ENCODE results near the gene ICE2.

ICE2 gene

GRCh38 chr15:60379185-60379524, 99.8 kb downstream of the ICE2 start:
- H3K27me3 ChIP-seq (ENCODE audit: insufficient read depth, poor library complexity, severe bottlenecking): no peaks in the 10 kb centered on the region
- DNase-seq (ENCODE audit: low read depth in 1 of 2, low spot score in 1 of 2): no peak
- TF ChIP-seq SPI1 (IDR thresholded peaks at IDR 0.05; ENCODE audit: borderline replicate concordance, low read depth) (no peak), GABPA (IDR thresholded peaks at IDR 0.05; ENCODE audit: low read depth) (no peak), CTCF (IDR thresholded peaks at IDR 0.05; ENCODE audit: insufficient read depth, low read length) (no peak), POLR2AphosphoS5 (IDR thresholded peaks at IDR 0.05; ENCODE audit: low read depth) (no peak)
- TF ChIP-seq, protein P1, sequence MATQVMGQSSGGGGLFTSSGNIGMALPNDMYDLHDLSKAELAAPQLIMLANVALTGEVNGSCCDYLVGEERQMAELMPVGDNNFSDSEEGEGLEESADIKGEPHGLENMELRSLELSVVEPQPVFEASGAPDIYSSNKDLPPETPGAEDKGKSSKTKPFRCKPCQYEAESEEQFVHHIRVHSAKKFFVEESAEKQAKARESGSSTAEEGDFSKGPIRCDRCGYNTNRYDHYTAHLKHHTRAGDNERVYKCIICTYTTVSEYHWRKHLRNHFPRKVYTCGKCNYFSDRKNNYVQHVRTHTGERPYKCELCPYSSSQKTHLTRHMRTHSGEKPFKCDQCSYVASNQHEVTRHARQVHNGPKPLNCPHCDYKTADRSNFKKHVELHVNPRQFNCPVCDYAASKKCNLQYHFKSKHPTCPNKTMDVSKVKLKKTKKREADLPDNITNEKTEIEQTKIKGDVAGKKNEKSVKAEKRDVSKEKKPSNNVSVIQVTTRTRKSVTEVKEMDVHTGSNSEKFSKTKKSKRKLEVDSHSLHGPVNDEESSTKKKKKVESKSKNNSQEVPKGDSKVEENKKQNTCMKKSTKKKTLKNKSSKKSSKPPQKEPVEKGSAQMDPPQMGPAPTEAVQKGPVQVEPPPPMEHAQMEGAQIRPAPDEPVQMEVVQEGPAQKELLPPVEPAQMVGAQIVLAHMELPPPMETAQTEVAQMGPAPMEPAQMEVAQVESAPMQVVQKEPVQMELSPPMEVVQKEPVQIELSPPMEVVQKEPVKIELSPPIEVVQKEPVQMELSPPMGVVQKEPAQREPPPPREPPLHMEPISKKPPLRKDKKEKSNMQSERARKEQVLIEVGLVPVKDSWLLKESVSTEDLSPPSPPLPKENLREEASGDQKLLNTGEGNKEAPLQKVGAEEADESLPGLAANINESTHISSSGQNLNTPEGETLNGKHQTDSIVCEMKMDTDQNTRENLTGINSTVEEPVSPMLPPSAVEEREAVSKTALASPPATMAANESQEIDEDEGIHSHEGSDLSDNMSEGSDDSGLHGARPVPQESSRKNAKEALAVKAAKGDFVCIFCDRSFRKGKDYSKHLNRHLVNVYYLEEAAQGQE (IDR thresholded peaks at IDR 0.05; ENCODE audit: insufficient replicate concordance, low read depth): no peak
- H3K4me3 ChIP-seq (replicated peaks; ENCODE audit: insufficient read depth, low read length): no peak overlapping the region
- H3K27ac ChIP-seq (replicated peaks): no peak overlapping the region

DNA sequence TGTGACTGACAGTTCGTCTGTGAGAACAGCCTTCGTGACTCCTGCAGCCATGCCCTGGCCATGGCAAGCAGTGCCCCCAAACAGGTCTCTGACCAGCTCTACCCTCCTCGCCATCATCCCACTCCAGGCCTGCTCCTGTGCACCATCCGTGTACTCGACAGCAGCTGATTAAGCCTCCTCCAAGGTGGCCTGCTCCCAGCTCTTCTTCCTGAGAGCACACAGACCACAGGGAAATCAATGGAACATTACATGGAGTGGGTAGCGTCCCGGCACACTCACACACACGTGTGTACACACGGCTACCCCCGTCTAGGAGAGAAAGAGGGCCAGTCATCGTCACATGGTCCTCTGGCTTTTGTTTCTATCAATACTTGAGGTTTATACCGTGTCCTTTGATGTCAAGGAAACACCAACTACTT, 102.3 kb downstream of the ICE2 start:
- H3K27me3 ChIP-seq (ENCODE audit: insufficient read depth, poor library complexity, severe bottlenecking): no peaks in the 10 kb centered on the region
- DNase-seq (ENCODE audit: low read depth in 1 of 2, low spot score in 1 of 2): no peak

DNA sequence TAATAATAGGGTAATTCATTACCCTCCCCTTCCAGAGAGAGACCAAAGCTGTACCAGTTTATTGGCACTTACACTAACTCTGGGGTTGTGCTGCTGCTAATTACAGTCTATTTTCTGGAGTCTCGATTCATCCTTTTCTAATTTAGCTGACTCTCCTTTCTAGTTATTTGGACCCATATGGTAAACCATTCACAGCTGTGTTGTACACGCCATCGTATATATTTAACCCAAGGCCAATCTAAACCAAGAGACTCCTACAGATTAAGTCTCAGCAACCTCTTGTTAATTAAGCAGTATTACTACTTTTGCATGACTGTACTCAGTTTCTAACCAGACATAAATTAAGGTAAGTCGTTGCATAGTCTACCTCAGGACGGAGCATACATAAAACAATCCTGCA, 103.6 kb downstream of the ICE2 start:
- no peak overlapping the region for H3K4me3 ChIP-seq (replicated peaks; ENCODE audit: insufficient read depth, low read length)
- TF ChIP-seq CTCF (IDR thresholded peaks at IDR 0.05; ENCODE audit: insufficient read depth, low read length): no peak
- no peak for TF ChIP-seq POLR2AphosphoS5 (IDR thresholded peaks at IDR 0.05; ENCODE audit: low read depth)
- no peak for TF ChIP-seq GABPA (IDR thresholded peaks at IDR 0.05; ENCODE audit: low read depth)
- no peak for TF ChIP-seq SPI1 (IDR thresholded peaks at IDR 0.05; ENCODE audit: borderline replicate concordance, low read depth)
- TF ChIP-seq, protein P1 (IDR thresholded peaks at IDR 0.05; ENCODE audit: insufficient replicate concordance, low read depth): no peak
- no peak for DNase-seq (ENCODE audit: low read depth in 1 of 2, low spot score in 1 of 2)
- H3K27me3 ChIP-seq (ENCODE audit: insufficient read depth, poor library complexity, severe bottlenecking): no peaks in the 10 kb centered on the region
- H3K27ac ChIP-seq (replicated peaks): no peak overlapping the region

More for the DNA sequence above, 102.3 kb downstream of the ICE2 start:
- H3K4me3 ChIP-seq (replicated peaks; ENCODE audit: insufficient read depth, low read length): no peak overlapping the region
- TF ChIP-seq SPI1 (IDR thresholded peaks at IDR 0.05; ENCODE audit: borderline replicate concordance, low read depth): no peak
- TF ChIP-seq CTCF (IDR thresholded peaks at IDR 0.05; ENCODE audit: insufficient read depth, low read length): no peak
- TF ChIP-seq, protein P1 (IDR thresholded peaks at IDR 0.05; ENCODE audit: insufficient replicate concordance, low read depth): no peak
- no peak for TF ChIP-seq POLR2AphosphoS5 (IDR thresholded peaks at IDR 0.05; ENCODE audit: low read depth)
- no peak for TF ChIP-seq GABPA (IDR thresholded peaks at IDR 0.05; ENCODE audit: low read depth)
- H3K27ac ChIP-seq (replicated peaks): no peak overlapping the region

Data from HL-60 (cell line).